ENCODE measurements around the gene TKTL1.
"Not testable (repeated sequence)": the region's sequence is repeated elsewhere in the genome, so short reads cannot be mapped to it uniquely, and the experiment has no call there.

Gene TKTL1

GRCh38 chrX:154295664-154296310 is at the start of gene TKTL1:
Gene TKTL1 (plus strand): TSS chrX:154295795. CDS start chrX:154295860, 65 bp downstream.
- no peak for DNase-seq

- DNase-seq = not testable (repeated sequence)
Observed at GRCh38 chrX:154247377-154248045, 48.1 kb upstream of the TKTL1 start.

GRCh38 chrX:154248076-154248475 is 47.5 kb upstream of the TKTL1 start:
- not testable (repeated sequence) for DNase-seq

- not testable (repeated sequence) for DNase-seq
Observed at GRCh38 chrX:154257282-154257681, 38.3 kb upstream of the TKTL1 start, which contains the start of gene OPN1MW3. Gene OPN1MW3 (plus strand): TSS chrX:154257582. CDS start chrX:154257620, 38 bp downstream.

GRCh38 chrX:154258711-154259110 is 36.9 kb upstream of the TKTL1 start:
- not testable (repeated sequence) for DNase-seq

GRCh38 chrX:154263072-154263471 is 32.5 kb upstream of the TKTL1 start:
- DNase-seq = not testable (repeated sequence)

GRCh38 chrX:154269245-154269644 is 26.4 kb upstream of the TKTL1 start:
- DNase-seq = not testable (repeated sequence)

GRCh38 chrX:154284489-154285338 is 10.9 kb upstream of the TKTL1 start:
- DNase-seq = not testable (repeated sequence)

- DNase-seq = not testable (repeated sequence)
Observed at GRCh38 chrX:154286406-154286805, 9.2 kb upstream of the TKTL1 start.

GRCh38 chrX:154294791-154295574 is 612 bp upstream of the TKTL1 start, which contains the start of gene TEX28:
Gene TEX28 (minus strand): TSS chrX:154295124. CDS start chrX:154292117, 3,007 bp downstream.
- no peak for DNase-seq

- no peak for DNase-seq
Observed at GRCh38 chrX:154296731-154297130, 1.1 kb downstream of the TKTL1 start.

GRCh38 chrX:154298312-154298711 is 2.7 kb downstream of the TKTL1 start:
- DNase-seq = no peak

- no peak for DNase-seq
Observed at GRCh38 chrX:154300816-154301215, 5.2 kb downstream of the TKTL1 start.

GRCh38 chrX:154302998-154303397 is 7.4 kb downstream of the TKTL1 start:
- not testable (repeated sequence) for DNase-seq

- no peak for DNase-seq
Observed at GRCh38 chrX:154303476-154303875, 7.9 kb downstream of the TKTL1 start.

GRCh38 chrX:154304846-154305245 is 9.3 kb downstream of the TKTL1 start:
- no peak for DNase-seq

- DNase-seq = no peak
Observed at GRCh38 chrX:154305541-154306205, 10.1 kb downstream of the TKTL1 start.

GRCh38 chrX:154307202-154307601 is 11.6 kb downstream of the TKTL1 start:
- DNase-seq = no peak

- DNase-seq = no peak
Observed at GRCh38 chrX:154308108-154308946, 12.7 kb downstream of the TKTL1 start.

GRCh38 chrX:154309041-154309775 is 13.6 kb downstream of the TKTL1 start:
- DNase-seq = no peak
